HG03139 (cell line): ENCODE results near the gene POLR1H.
A peak's percentile ranks its signal among the peaks of the same experiment; 100 is the strongest.

Experiments used
- ATAC-seq: cut with Tn5 transposase; IDR thresholded peaks from one replicate; pipeline ENCODE4 v1.9.1; 2021; ENCODE audit not compliant: unreplicated experiment

The POLR1H gene

GRCh38 chr6:30061858-30062458 is 893 bp downstream of the POLR1H start:
- peak; percentile 6 for ATAC-seq

GRCh38 chr6:30062471-30063178 is 1.6 kb downstream of the POLR1H start:
- no peak for ATAC-seq

DNA sequence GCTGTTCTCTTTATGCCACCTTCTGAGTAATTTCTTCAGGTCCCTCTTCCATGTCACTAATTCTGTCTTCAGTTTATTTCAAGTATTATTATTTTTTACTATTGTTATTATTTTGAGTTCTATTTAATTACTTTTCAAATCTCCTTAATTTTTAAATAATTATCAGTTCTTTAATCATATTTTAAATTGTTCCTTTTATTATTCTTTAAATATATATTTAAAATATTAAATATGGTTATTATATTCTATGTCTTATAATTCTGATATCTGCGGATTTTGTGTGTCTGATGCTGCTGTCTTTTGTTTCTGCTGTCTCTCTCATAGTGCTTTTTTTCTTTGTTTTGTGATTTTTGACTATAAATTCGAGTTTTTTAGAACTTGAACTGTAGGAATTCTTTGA is 2.2 kb downstream of the POLR1H start:
- no peak for ATAC-seq

GRCh38 chr6:30066082-30066481 is 5.0 kb downstream of the POLR1H start:
- no peak for ATAC-seq

DNA sequence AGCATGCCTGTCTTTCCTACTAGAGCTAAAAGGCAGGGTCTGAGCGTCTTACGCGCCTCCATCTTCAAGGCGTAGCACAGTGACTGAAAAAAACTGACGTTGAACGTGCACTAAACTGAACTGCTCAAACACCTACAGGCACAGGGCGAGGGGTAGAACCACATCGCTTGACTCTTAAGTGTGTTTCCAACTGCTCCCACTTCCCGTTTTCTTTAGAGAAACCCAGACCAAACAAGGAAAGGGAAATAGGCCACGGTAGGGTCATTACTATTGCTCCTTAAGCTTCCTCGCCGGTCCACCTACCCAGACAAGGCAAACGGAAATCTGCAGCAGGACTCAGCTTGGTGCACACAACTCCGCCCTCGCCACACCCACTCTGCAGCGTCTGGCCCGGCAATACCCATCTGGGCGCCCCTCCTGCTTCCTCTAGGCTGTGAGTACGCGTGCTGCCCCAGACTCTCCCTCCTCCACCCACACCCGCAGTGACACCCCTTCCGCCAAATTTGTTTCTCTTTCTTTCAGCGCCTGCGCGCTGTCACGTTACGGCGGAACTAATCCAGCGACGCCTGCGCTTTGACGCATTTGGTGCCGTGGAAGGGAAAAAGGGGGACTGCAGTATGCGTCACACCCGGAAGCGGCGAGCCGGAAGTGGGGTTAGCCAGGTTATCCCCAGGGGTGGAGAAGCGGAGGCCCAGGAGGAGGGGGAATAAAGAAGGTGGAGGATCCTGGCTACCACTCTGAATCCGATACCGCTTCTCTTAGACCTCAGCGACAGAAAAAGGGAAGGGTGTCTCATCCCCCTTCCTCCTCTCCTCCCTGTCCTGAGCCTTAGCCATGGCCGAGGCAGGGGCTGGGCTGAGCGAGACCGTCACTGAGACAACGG is 5.8 kb downstream of the POLR1H start, which contains the start of gene PPP1R11:
PPP1R11 (plus strand) TSS at position 622 of the 883 bp plus-strand sequence; CDS start at position 835, 213 bp downstream.
- ATAC-seq = peak; percentile 93

DNA sequence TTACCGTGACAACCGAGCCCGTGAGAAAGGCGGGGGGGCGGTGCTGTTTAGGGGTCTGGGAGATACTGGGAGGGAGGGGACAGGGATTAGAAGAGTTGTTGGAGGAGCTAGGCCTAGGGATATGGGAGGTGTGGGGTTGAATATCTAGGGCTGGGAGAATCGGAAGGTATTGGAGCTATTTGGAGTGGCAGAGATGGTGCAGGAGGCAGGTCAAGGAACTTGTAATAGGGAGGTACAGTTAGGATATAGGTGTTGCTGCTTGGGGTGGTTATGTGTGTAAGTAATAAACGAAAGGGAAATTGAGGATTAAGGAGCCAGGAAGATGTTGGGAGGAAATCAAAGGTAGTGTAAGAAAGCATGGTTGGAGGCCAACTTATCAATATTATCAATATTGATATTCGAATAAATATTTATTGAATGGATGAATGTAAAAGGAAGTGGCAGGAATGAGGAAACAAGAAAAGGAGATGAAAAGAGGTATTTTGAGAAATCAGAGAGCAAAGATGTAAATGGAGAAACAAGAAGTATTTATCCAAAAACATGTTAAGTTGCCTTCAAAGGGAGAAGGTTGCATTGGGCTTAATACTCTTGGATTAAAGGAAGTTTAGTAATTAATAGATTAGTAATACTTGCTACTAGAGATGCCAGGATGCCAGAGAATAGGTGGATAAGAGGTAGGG is 6.5 kb downstream of the POLR1H start:
- ATAC-seq = no peak

GRCh38 chr6:30071081-30071818 is 10.2 kb downstream of the POLR1H start:
- ATAC-seq = no peak

DNA sequence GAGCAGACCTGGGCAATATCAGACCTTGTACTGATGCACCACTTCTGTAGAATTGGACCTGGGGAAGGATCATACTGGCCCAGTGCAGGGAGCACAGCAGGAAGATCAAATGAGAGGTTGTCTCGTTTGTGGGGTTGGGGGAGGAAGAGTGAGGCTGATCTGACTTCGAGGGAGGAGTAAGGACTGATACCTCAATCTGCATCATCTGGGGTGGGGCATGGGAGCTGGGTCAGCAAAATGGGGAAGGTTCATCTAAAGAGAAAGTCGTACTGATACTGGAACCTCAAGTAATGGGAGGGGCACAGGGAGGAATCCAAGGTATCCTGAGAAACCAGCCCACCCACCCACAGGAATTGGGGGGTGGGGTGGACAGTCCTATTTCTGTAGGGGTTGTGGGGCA is 10.8 kb downstream of the POLR1H start:
- no peak for ATAC-seq

GRCh38 chr6:30073489-30074235 is 12.6 kb downstream of the POLR1H start:
- no peak for ATAC-seq

DNA sequence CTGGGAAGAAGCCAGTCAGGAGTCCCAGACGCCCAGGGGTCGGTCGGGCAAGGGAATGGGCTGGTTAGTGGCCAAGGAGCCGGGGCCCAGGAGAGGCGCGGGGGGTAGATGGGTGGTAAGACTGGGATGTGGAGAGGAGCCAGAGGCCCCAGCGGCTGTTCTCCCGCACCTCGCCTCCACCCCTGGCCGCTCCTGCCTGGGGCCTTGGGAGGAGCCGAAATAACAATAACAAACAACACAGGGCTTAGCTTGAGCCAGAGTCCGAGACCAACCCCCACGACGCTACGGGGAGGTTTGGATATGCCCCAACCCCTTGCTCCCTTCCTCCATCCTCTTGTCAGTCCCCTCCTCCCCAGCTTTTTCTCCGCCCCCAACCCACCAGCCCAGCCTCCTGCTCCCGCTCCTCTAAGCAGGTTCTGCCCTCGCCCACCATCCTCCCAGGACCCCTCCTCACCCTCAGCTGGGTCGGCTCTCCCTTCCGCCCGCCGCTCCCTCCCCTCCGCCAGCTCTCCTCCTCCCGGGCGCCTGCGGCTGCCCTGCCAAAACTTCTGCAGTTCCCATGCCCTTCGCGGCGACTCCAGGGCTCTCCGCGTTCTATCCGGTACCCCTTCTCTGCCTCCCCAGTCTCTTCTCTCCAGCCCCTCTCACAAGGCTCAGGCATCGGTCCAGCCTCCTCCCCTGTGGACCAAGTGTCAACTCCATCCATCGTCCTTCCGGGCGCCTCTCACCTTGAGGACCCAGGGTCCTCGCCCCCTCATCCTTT is 13.4 kb downstream of the POLR1H start:
- ATAC-seq = no peak

DNA sequence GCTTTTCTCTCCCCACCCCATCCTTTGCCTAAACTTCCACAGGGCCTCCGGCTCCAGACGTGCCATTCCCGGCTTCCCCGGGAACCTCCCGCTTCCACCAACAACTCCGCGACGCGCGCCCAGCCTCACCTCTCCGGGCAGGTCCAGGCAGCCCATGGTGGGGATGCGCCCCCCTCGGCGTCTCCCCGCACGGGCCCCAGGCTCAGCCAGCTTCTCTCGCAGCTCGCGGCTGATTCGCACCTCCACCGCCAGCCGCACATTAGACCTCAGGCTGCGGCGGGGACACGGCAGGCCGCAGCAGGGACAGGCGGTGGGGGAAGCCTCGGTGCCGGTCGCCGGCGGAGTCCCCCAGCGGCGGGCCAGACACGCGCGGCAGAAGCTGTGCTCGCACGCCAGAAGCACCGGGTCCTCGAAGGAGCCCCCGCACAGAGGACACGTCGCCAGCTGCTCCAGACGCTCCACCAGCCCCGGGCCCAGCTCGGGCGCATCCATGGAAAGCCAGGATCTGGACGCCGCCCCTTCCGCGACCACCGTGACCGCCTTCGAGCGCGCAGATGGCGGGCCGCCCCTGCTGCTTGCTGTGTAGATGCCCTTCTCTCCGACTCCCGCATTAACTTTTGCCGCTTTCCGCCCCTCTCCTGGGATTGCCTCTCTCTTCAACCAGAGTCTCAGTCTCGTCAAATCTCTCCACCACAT is 14.2 kb downstream of the POLR1H start, which contains the start of gene RNF39:
RNF39 (minus strand) TSS at position 676 of the 696 bp plus-strand sequence; CDS start at position 492, 184 bp downstream.
- ATAC-seq = no peak

DNA sequence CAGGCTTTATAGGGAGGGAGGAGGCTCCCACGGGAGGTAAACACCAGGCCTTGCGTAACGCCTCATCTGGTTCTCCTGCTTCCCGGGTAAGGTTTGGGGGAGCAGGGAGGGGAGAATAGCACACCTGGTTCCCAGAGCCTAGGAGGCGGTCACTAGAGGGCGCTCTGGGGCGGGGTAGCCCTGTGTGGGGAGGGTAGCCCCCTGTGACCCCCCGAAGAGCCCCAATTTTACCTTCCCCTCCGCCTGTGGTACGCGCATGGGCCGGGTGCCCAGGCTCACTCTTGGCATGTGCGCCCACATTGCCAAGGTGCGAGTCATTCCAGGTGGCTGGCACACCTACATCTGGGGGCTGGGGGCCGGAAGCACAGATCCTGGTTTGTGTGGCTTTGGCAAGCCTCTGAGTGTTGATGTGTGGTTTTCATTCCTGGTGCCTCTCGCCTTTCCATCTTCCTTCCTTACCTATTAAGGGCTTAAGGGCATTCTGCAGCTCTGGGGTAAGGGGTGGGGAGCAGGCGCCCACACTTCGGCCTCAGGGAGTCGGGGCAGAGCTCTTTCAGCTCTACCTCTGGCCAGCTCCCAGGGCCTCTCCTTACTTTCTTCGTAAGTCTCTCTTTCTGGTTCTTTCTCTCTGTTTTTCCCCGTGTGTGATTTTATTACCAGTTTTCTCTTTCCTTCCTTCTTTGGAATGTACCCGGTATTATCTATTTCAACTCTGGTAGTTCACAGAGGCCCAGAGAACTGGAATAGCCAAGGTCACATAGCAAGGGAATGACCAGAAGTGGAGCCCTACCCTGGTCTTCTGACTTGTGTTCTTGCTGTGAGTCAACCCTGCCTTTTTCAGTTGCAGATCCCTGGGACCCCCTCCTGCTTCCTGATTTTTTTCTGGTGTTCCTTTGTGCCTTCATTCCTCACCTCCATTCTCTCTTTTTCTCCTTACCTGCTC is 15.0 kb downstream of the POLR1H start:
- no peak for ATAC-seq

- no peak for ATAC-seq
Observed at GRCh38 chr6:30077218-30077617, 16.2 kb downstream of the POLR1H start.

- ATAC-seq = no peak
Observed at GRCh38 chr6:30087876-30088275, 26.8 kb downstream of the POLR1H start.

DNA sequence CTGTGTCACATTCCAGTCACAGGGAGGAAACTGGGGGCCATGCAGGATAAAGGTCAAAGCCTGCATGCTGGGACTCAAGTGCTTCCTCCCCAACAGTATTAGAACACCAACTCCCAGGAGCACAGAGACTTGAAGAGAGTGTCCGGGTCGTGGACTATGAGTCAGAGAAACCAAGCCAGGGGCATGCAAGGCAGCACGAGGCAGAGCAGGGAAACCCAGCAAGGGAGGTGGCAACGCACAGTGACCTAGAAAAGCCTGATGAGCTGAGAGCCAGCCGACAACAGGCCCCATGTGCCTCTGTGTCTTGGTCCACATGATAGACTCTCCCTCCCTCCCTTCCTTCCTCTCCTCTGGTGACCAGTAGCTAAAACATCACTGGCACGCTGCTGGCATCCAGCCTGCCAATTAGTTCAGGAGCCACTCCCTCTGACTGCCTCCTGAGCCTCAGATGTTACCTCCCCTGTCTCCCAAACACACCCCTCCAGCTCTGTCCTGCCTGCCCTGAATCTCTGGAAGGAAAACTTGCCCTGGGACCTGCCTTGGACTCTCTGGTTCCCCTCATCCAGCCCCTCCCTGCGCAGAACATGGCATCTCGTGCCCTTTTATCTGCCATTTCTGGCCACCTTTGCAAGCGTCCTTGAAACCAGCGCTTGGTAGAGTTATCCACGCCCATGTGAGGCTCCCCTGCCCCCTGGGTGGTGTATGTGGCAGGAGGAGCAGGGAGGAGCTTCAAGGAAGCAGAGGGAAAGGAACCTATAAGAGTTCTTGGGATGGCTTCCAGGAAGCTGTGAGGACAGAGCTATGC is 30.7 kb downstream of the POLR1H start:
- ATAC-seq = no peak

DNA sequence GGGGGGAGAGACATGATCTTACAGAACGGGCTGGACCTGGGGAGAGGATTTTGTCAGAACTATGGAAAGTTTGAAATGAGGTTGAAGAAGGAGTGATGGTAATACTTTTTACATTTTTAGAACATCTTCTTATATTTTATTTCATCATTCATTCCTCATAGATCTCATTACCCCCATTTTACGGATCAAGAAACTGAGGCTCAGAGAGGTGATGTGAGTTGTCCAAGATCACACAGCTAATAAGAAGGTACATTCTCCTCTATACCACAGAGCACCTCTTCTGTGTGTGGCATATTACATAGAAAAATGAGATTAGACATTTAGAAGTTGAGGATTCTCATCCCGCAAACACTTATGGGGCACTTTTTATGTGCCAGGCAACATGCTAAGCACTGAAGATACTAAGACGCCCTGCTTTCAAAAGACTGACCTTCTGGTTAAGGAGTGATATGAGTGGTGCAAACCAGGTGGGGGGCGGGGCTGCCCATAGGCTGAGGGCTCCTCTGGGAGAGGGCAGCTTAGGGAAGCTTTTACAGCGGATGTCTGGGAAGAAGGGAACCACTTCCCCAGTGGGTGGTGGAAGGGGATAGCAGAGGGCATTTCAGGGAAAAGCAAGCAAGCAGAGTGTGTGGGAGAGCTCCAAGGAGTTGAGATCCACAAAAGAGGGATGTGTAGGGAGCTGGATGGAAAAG is 31.9 kb downstream of the POLR1H start:
- no peak for ATAC-seq
